ENCODE results near the gene DLGAP4. TPM values are rescaled to one million over a fixed set of nuclear protein-coding genes. Genes with fewer than 3 reads are reported as not detected.

Gene DLGAP4
- polyA plus RNA-seq, 1 of the 3 experiments (the other 2 are of a cell fraction) = 31.2 TPM

DNA sequence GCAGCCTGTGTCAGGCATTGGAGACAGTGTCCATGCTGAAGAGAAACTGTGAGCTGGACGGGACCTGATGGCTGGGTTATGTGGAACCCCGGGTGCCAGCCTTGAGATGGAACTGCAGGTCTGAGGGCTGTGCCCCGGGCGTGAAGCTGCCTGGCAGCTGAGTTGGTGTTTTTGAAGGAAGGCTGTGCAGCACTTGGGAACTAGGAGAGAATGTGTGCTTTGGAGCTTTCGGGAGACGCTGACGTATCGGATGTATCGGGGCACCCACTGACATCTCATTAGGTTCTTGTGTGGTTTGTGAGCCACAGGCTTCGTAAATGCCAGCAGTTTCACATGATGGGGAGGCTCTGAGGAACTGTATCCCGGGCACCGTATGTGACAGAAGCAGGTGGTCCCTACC lies 2.2 kb downstream of the DLGAP4 start:
- POLR2A ChIA-PET = no interaction called here
- Histone ChIP-seq H3F3A (replicated peaks; ENCODE audit: insufficient read depth) (no peaks in the 10 kb centered on the region), H3K27me3 (ENCODE audit: insufficient read depth) (peaks cover 54% of the 10 kb centered on the region), H4K20me1 (ENCODE audit: insufficient read depth) (no peaks in the 10 kb centered on the region), H3K79me2 (ENCODE audit: insufficient read depth) (no peaks in the 10 kb centered on the region), H3K9me3 (no peaks in the 10 kb centered on the region), H2AFZ (ENCODE audit: low read depth) (no peak overlapping the region), H3K4me3 (ENCODE audit: low read depth in 2 of 2, low read length in 1 of 2) (no peak overlapping the region), H3K9me2 (no peaks in the 10 kb centered on the region), H3K4me1 (ENCODE audit: control insufficient read depth in 1 of 2, insufficient read depth in 2 of 2, low read depth in 1 of 2, low read length in 1 of 2) (peaks cover 0 to 10% of the 10 kb centered on the region in 2 experiments; a peak in 1 of 4 replicates), H3K4me2 (no peak overlapping the region), H3K27ac (ENCODE audit: low read depth in 2 of 2, low read length in 1 of 2) (no peak overlapping the region), H3K9ac (no peak overlapping the region), H3K36me3 (replicated peaks in 1 of 2; ENCODE audit: control insufficient read depth in 1 of 2, insufficient read depth in 2 of 2, low read length in 1 of 2) (no peaks in the 10 kb centered on the region)
- TF ChIP-seq FOSL2 (IDR thresholded peaks at IDR 0.05; ENCODE audit: borderline replicate concordance, low read depth) = no peak
- TF ChIP-seq GATA2 (CRISPR knock-in tag; IDR thresholded peaks at IDR 0.05) = no peak
- no peak for TF ChIP-seq SMC3 (IDR thresholded peaks at IDR 0.05; ENCODE audit: low read depth, low read length)
- TF ChIP-seq GABPA (IDR thresholded peaks at IDR 0.05; ENCODE audit: low read depth) = no peak
- TF ChIP-seq MEF2A (IDR thresholded peaks at IDR 0.05; ENCODE audit: borderline replicate concordance, low read depth) = no peak
- TF ChIP-seq RCOR1 (IDR thresholded peaks at IDR 0.05; ENCODE audit: low read length) = no peak
- TF ChIP-seq NFIC (IDR thresholded peaks at IDR 0.05; ENCODE audit: borderline replicate concordance) = no peak
- no peak for TF ChIP-seq IRF3 (IDR thresholded peaks at IDR 0.05; ENCODE audit: low read depth, low read length)
- TF ChIP-seq EP300 (IDR thresholded peaks at IDR 0.05; ENCODE audit: borderline replicate concordance in 1 of 2, low read depth in 1 of 2, low read length in 1 of 2) = no peak
- no peak for TF ChIP-seq TAF1 (IDR thresholded peaks at IDR 0.05; ENCODE audit: borderline replicate concordance, low read depth, low read length)
- TF ChIP-seq TEAD4 (IDR thresholded peaks at IDR 0.05; ENCODE audit: borderline replicate concordance, insufficient read depth) = no peak
- CTCF ChIA-PET = interaction anchor here (0.8 to 2.1 kb wide), 5 partner anchors 36 to 611 kb away, joined by 3 to 5 read pairs (median 4); no protein-coding TSS in a partner anchor
- no peak for DNase-seq
- 83% methylated on average over 9 of the region's 12 CpGs for WGBS (ENCODE audit: low lambda C conversion rate)

GRCh38 chr20:36308986-36309385 lies 2.8 kb downstream of the DLGAP4 start:
- Histone ChIP-seq H2AFZ (ENCODE audit: low read depth) (no peak overlapping the region), H3K79me2 (ENCODE audit: insufficient read depth) (no peaks in the 10 kb centered on the region), H3K9ac (no peak overlapping the region), H3K27me3 (ENCODE audit: insufficient read depth) (peaks cover 48% of the 10 kb centered on the region), H3F3A (replicated peaks; ENCODE audit: insufficient read depth) (no peaks in the 10 kb centered on the region), H3K4me1 (ENCODE audit: control insufficient read depth in 1 of 2, insufficient read depth in 2 of 2, low read depth in 1 of 2, low read length in 1 of 2) (peaks cover 0 to 10% of the 10 kb centered on the region in 2 experiments; a peak in 1 of 4 replicates), H3K4me3 (ENCODE audit: low read depth in 2 of 2, low read length in 1 of 2) (no peak overlapping the region), H3K36me3 (replicated peaks in 1 of 2; ENCODE audit: control insufficient read depth in 1 of 2, insufficient read depth in 2 of 2, low read length in 1 of 2) (no peaks in the 10 kb centered on the region), H3K4me2 (no peak overlapping the region), H3K27ac (ENCODE audit: low read depth in 2 of 2, low read length in 1 of 2) (no peak overlapping the region), H3K9me3 (no peaks in the 10 kb centered on the region), H3K9me2 (no peaks in the 10 kb centered on the region), H4K20me1 (ENCODE audit: insufficient read depth) (no peaks in the 10 kb centered on the region)
- 56% methylated on average over 12 of the region's 12 CpGs for WGBS (ENCODE audit: low lambda C conversion rate)
- CTCF ChIA-PET = interaction anchor here (0.8 to 2.1 kb wide), 5 partner anchors 36 to 611 kb away, joined by 3 to 5 read pairs (median 4); no protein-coding TSS in a partner anchor
- no peak for DNase-seq
- TF ChIP-seq MEF2A (IDR thresholded peaks at IDR 0.05; ENCODE audit: borderline replicate concordance, low read depth) = no peak
- POLR2A ChIA-PET = no interaction called here

DNA sequence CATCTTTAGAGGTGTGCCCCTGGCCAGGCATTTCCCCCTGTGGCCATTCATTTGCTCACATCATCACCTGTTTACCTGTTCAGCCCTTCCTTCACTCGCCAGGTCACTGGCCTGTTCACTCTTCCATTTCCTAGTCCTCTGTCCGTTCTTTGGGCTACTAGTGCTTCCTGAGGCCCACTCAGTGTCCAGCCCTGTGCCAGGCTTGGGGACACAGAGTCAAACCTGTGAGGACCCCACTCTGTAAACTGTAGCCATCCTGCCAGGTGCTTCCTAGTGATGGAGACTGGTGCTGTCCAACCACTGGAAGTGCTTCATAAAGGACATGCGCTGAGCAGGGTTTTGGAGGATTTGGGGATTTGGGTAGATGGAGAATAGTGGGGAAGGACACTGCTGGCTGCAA lies 3.5 kb downstream of the DLGAP4 start:
- Histone ChIP-seq H3K27ac (ENCODE audit: low read depth in 2 of 2, low read length in 1 of 2) (no peak overlapping the region), H3F3A (replicated peaks; ENCODE audit: insufficient read depth) (no peaks in the 10 kb centered on the region), H4K20me1 (ENCODE audit: insufficient read depth) (no peaks in the 10 kb centered on the region), H3K9me3 (no peaks in the 10 kb centered on the region), H3K4me2 (no peak overlapping the region), H3K4me1 (ENCODE audit: control insufficient read depth in 1 of 2, insufficient read depth in 2 of 2, low read depth in 1 of 2, low read length in 1 of 2) (peaks cover 0 to 10% of the 10 kb centered on the region in 2 experiments; a peak in 1 of 4 replicates), H3K27me3 (ENCODE audit: insufficient read depth) (peaks cover 42% of the 10 kb centered on the region), H3K36me3 (replicated peaks in 1 of 2; ENCODE audit: control insufficient read depth in 1 of 2, insufficient read depth in 2 of 2, low read length in 1 of 2) (no peaks in the 10 kb centered on the region), H2AFZ (ENCODE audit: low read depth) (no peak overlapping the region), H3K9me2 (no peaks in the 10 kb centered on the region), H3K4me3 (ENCODE audit: low read depth in 2 of 2, low read length in 1 of 2) (no peak overlapping the region), H3K79me2 (ENCODE audit: insufficient read depth) (no peaks in the 10 kb centered on the region), H3K9ac (no peak overlapping the region)
- DNase-seq = no peak
- POLR2A ChIA-PET = no interaction called here
- WGBS (ENCODE audit: low lambda C conversion rate) = 49% methylated on average over 3 of the region's 3 CpGs
- CTCF ChIA-PET = interaction anchor here (0.9 to 2.1 kb wide), 2 partner anchors 36 to 38 kb away, joined by 4 to 5 read pairs; no protein-coding TSS in a partner anchor
- TF ChIP-seq GABPA (IDR thresholded peaks at IDR 0.05; ENCODE audit: low read depth) (no peak), MAX (IDR thresholded peaks at IDR 0.05; ENCODE audit: low read depth) (no peak), NRF1 (IDR thresholded peaks at IDR 0.05; ENCODE audit: low read depth, low read length) (no peak), FOSL2 (IDR thresholded peaks at IDR 0.05; ENCODE audit: borderline replicate concordance, low read depth) (no peak), ZBTB33 (IDR thresholded peaks at IDR 0.05; ENCODE audit: borderline replicate concordance, low read depth) (no peak), SMC3 (IDR thresholded peaks at IDR 0.05; ENCODE audit: low read depth, low read length) (no peak), TAF1 (IDR thresholded peaks at IDR 0.05; ENCODE audit: borderline replicate concordance, low read depth, low read length) (no peak), RXRA (IDR thresholded peaks at IDR 0.05; ENCODE audit: borderline replicate concordance, low read depth) (no peak)

Data from SK-N-SH (cell line).